Jurkat, Clone E6-1 (cell line): ENCODE results near the gene MVD.
A peak's percentile ranks its signal among the peaks of the same experiment; 100 is the strongest.

Source experiments
- DNase-seq: peaks from one replicate; pipeline ENCODE4 v3.0.0-alpha.2; 2011; ENCODE audit warnings: low read depth, low spot score
- H3K4me3 ChIP-seq: 2 replicates; pipeline ENCODE4 v1.5.1; 2011; ENCODE audit warnings: mild to moderate bottlenecking, low read length, control low read depth, moderate library complexity

MVD gene

GRCh38 chr16:88632587-88632930 lies 30.3 kb downstream of the MVD start:
- no peak for DNase-seq
- H3K4me3 ChIP-seq, result no peak overlapping the region

GRCh38 chr16:88631920-88632586 lies 30.8 kb downstream of the MVD start:
- no peak overlapping the region for H3K4me3 ChIP-seq
- DNase-seq, result no peak

GRCh38 chr16:88631384-88631783 lies 31.5 kb downstream of the MVD start:
- no peak for DNase-seq

GRCh38 chr16:88630941-88631340 lies 31.9 kb downstream of the MVD start:
- H3K4me3 ChIP-seq, result no peak overlapping the region
- DNase-seq, result no peak

More at GRCh38 chr16:88631384-88631783, 31.5 kb downstream of the MVD start:
- no peak overlapping the region for H3K4me3 ChIP-seq

- H3K4me3 ChIP-seq, result no peak overlapping the region
- DNase-seq, result no peak
Observed at GRCh38 chr16:88630433-88630832, 32.5 kb downstream of the MVD start.

GRCh38 chr16:88629835-88630234 lies 33.1 kb downstream of the MVD start:
- no peak overlapping the region for H3K4me3 ChIP-seq

GRCh38 chr16:88628512-88628974 lies 34.3 kb downstream of the MVD start:
- no peak overlapping the region for H3K4me3 ChIP-seq
- DNase-seq, result no peak

More at GRCh38 chr16:88629835-88630234, 33.1 kb downstream of the MVD start:
- no peak for DNase-seq

- DNase-seq, result no peak
- H3K4me3 ChIP-seq, result no peak overlapping the region
Observed at GRCh38 chr16:88627531-88628411, 35.1 kb downstream of the MVD start.

GRCh38 chr16:88626646-88627045 lies 36.2 kb downstream of the MVD start:
- no peak for DNase-seq

GRCh38 chr16:88624977-88625576 lies 37.8 kb downstream of the MVD start:
- no peak for DNase-seq
- H3K4me3 ChIP-seq, result no peak overlapping the region

More at GRCh38 chr16:88626646-88627045, 36.2 kb downstream of the MVD start:
- no peak overlapping the region for H3K4me3 ChIP-seq

- no peak overlapping the region for H3K4me3 ChIP-seq
- no peak for DNase-seq
Observed at GRCh38 chr16:88624481-88624880, 38.4 kb downstream of the MVD start.

- no peak overlapping the region for H3K4me3 ChIP-seq
- no peak for DNase-seq
Observed at GRCh38 chr16:88623858-88624257, 39.0 kb downstream of the MVD start.

- no peak overlapping the region for H3K4me3 ChIP-seq
- DNase-seq, result no peak
Observed at GRCh38 chr16:88622866-88623265, 40.0 kb downstream of the MVD start.

- DNase-seq, result no peak
- no peak overlapping the region for H3K4me3 ChIP-seq
Observed at GRCh38 chr16:88622125-88622524, 40.8 kb downstream of the MVD start.

GRCh38 chr16:88619859-88620815 lies 42.8 kb downstream of the MVD start:
- no peak overlapping the region for H3K4me3 ChIP-seq
- peak; percentile 47 for DNase-seq

GRCh38 chr16:88618956-88619667 lies 43.8 kb downstream of the MVD start:
- DNase-seq, result no peak
- no peak overlapping the region for H3K4me3 ChIP-seq

GRCh38 chr16:88618182-88618955 lies 44.5 kb downstream of the MVD start:
- no peak for DNase-seq
- H3K4me3 ChIP-seq, result no peak overlapping the region
